ENCODE data around the gene USP35.

Gene USP35

DNA sequence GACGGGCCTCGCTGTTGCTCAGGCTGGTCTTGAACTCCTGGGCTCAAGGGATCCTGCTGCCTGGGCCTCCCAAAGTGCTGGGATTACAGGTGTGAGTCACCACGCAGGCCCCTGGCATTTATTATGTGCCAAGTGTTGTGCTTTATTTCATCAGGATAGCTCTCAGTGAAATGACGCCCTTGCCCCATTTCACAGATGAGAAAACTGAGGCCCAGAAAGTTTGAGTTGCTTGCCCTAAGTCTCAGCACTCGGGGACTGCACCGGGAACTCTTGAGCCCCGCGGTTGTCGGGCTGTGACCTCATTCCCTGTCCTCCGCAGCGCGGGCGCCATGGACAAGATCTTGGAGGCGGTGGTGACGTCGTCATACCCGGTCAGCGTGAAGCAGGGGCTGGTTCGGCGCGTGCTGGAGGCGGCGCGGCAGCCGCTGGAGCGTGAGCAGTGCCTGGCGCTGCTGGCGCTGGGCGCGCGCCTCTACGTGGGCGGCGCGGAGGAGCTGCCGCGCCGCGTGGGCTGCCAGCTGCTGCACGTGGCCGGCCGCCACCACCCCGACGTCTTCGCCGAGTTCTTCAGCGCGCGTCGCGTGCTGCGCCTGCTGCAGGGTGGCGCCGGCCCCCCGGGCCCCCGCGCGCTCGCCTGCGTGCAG is 7.3 kb downstream of the USP35 start:
- Histone ChIP-seq H3K4me3 (ENCODE audit: low read depth in 1 of 2, low read length in 1 of 2) (no peak overlapping the region), H3K27me3 (peaks cover 17% of the 10 kb centered on the region), H3K36me3 (peaks cover 6% of the 10 kb centered on the region), H3K9me3 (no peaks in the 10 kb centered on the region), H3K27ac (no peak overlapping the region), H3K4me1 (ENCODE audit: control insufficient read depth in 1 of 2, insufficient read depth in 1 of 2, low read depth in 1 of 2, low read length in 1 of 2) (peaks cover 4 to 10% of the 10 kb centered on the region in 2 experiments)
- TF ChIP-seq, protein P1, sequence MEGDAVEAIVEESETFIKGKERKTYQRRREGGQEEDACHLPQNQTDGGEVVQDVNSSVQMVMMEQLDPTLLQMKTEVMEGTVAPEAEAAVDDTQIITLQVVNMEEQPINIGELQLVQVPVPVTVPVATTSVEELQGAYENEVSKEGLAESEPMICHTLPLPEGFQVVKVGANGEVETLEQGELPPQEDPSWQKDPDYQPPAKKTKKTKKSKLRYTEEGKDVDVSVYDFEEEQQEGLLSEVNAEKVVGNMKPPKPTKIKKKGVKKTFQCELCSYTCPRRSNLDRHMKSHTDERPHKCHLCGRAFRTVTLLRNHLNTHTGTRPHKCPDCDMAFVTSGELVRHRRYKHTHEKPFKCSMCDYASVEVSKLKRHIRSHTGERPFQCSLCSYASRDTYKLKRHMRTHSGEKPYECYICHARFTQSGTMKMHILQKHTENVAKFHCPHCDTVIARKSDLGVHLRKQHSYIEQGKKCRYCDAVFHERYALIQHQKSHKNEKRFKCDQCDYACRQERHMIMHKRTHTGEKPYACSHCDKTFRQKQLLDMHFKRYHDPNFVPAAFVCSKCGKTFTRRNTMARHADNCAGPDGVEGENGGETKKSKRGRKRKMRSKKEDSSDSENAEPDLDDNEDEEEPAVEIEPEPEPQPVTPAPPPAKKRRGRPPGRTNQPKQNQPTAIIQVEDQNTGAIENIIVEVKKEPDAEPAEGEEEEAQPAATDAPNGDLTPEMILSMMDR (IDR thresholded peaks at IDR 0.05): no peak

DNA sequence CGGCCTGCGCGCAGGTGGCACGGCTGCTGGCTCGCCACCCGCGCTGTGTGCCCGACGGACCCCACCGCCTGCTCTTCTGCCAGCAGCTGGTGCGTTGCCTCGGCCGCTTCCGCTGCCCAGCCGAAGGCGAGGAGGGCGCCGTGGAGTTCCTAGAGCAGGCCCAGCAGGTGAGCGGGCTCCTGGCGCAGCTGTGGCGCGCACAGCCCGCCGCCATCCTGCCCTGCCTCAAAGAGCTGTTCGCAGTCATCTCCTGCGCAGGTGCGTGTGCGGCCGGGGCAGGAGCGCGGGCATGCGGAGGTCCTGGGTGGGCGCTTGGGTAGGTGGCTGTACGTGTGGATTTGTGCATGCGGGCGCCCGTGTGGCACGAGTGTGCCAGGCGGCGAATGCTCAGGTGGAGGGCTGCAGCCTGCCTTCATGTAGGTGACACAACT is 8.0 kb downstream of the USP35 start:
- Histone ChIP-seq H3K4me3 (ENCODE audit: low read depth in 1 of 2, low read length in 1 of 2) (no peak overlapping the region), H3K4me1 (ENCODE audit: control insufficient read depth in 1 of 2, insufficient read depth in 1 of 2, low read depth in 1 of 2, low read length in 1 of 2) (peaks cover 4 to 10% of the 10 kb centered on the region in 2 experiments), H3K36me3 (peaks cover 11% of the 10 kb centered on the region), H3K27me3 (peaks cover 17% of the 10 kb centered on the region), H3K27ac (no peak overlapping the region), H3K9me3 (no peaks in the 10 kb centered on the region)
- TF ChIP-seq, protein P1 (IDR thresholded peaks at IDR 0.05): no peak

DNA sequence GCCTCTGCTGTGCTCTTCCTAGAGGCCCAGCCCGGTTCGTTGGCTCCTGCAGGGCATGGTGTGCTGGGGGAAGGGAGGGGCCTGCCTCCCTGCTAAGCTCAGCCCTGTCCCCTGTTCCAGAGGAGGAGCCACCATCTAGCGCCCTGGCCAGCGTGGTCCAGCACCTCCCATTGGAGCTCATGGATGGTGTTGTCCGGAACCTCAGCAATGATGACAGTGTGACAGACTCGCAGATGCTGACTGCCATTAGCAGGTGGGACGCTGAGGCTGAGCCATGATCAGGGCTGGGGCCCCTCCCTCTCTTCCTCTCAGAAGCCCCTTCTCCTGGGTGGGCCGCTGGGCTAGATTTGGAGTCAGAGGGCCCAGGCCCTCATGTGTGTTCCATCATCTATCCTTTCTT is 9.1 kb downstream of the USP35 start:
- Histone ChIP-seq H3K4me3 (ENCODE audit: low read depth in 1 of 2, low read length in 1 of 2) (no peak overlapping the region), H3K36me3 (peaks cover 11% of the 10 kb centered on the region), H3K9me3 (no peaks in the 10 kb centered on the region), H3K27me3 (peaks cover 17% of the 10 kb centered on the region), H3K27ac (no peak overlapping the region), H3K4me1 (ENCODE audit: control insufficient read depth in 1 of 2, insufficient read depth in 1 of 2, low read depth in 1 of 2, low read length in 1 of 2) (peaks cover 7 to 16% of the 10 kb centered on the region in 2 experiments)
- TF ChIP-seq, protein P1 (IDR thresholded peaks at IDR 0.05): no peak

DNA sequence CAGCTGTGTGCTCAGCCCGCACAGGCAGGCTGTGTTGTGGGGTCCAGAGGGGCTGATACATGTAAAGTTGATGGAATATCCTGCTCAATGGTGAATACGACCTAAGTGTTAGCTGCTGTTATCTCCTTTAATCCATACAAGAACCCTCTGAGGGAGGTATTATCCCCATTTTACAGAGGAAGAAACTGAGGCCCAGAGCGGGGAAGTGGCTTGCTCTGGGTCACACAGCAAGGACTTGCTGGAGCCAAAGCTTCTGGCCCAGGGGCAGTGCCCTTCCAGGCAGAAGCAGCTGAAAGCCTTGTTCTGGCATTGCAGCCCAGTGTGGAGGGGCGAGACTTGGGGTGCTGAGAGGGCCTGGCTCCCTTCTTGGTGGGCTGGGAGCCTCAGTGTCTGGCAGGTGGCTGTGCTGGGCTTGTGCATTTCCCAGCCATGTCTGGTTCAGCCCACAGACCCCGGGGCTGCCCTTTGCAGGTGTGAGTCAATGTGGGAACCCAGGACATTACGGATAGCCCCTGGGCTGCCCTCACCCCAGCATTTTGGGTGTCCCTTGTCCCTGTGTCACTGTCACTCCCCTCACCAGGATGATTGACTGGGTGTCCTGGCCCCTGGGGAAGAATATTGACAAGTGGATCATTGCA is 10.4 kb downstream of the USP35 start:
- Histone ChIP-seq H3K4me1 (ENCODE audit: control insufficient read depth in 1 of 2, insufficient read depth in 1 of 2, low read depth in 1 of 2, low read length in 1 of 2) (peaks cover 14 to 23% of the 10 kb centered on the region in 2 experiments), H3K27me3 (peaks cover 17% of the 10 kb centered on the region), H3K4me3 (ENCODE audit: low read depth in 1 of 2, low read length in 1 of 2) (no peak overlapping the region), H3K27ac (no peak overlapping the region), H3K9me3 (no peaks in the 10 kb centered on the region), H3K36me3 (peaks cover 11% of the 10 kb centered on the region)
- TF ChIP-seq, protein P1 (IDR thresholded peaks at IDR 0.05): no peak

DNA sequence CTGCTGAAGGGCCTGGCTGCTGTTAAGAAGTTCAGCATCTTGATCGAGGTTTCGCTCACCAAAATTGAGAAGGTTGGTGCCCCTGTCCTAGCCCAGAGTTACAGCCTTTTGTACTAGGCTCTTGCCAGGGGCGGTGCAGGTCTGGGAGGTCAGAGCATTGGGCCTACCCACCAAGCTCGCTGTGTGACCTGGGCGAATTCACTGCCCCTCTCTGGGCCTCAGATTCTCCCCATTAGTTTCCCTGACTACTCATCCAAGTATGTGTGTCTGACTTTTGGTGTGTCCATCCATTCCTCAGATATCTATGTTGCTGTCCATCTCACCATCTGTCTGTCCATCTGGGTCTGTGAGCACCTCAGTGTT is 10.9 kb downstream of the USP35 start:
- Histone ChIP-seq H3K36me3 (peaks cover 11% of the 10 kb centered on the region), H3K4me3 (ENCODE audit: low read depth in 1 of 2, low read length in 1 of 2) (no peak overlapping the region)
- TF ChIP-seq, protein P1 (IDR thresholded peaks at IDR 0.05): no peak

More for the DNA sequence above, 10.9 kb downstream of the USP35 start:
- H3K27ac ChIP-seq: no peak overlapping the region
- H3K9me3 ChIP-seq: no peaks in the 10 kb centered on the region
- H3K4me1 ChIP-seq (ENCODE audit: control insufficient read depth in 1 of 2, insufficient read depth in 1 of 2, low read depth in 1 of 2, low read length in 1 of 2): peaks cover 14 to 23% of the 10 kb centered on the region in 2 experiments
- H3K27me3 ChIP-seq: peaks cover 17% of the 10 kb centered on the region

Measured in neutrophil (primary cell).